Activated CD8-positive, alpha-beta memory T cell treated with anti-CD3 and anti-CD28 coated beads for 1 hour (primary cell): ENCODE measurements around the gene CFAP99.

Experiments used
- DNase-seq, 2 donors: peaks; one replicate each; pipeline ENCODE4 v3.0.0-alpha.2; 2020; ENCODE audit warnings: low read depth in 1 of 2; ENCODE audit errors: extremely low read depth in 1 of 2

The CFAP99 gene

GRCh38 chr4:2409381-2409783, 9.4 kb upstream of the CFAP99 start:
- no peak for DNase-seq

DNA sequence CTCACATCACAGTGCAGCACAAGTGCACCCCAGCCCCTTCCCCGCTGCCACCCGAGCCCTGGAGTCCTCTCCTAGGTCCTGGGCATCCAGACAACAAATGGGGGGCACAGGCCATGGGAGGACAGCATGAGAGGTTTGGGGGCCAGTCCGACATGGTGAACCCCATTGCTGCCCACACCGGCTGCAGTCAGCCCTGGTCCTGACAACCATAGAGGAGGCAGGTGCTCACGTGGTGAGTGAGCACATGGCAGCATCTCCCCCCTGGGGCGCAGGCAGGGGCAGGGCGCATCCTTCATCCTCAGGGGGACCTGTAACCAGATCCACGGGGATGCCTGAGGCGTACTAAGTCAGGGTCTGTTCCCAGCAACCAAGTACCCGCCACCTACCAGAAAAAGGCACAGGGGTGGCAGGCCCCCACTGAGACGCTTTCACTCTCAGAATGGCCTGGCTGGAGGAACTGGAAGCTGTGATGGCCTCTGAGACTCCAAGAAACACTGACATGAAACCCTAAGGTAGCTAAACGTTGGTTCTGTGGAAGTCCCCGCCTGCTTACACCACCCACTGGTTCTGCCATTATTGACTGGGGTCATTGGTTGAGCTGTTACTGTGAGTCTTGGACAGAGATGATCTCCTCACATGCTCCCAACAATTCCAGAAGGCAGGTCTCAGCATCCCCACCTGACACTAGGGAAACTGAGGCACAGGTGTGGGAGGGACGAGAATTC, 6.8 kb upstream of the CFAP99 start:
- DNase-seq, result no peak

- DNase-seq, result peak; percentile 37 to 38
These were observed 6.2 kb upstream of the CFAP99 start for GRCh38 chr4:2412534-2412884.

DNA sequence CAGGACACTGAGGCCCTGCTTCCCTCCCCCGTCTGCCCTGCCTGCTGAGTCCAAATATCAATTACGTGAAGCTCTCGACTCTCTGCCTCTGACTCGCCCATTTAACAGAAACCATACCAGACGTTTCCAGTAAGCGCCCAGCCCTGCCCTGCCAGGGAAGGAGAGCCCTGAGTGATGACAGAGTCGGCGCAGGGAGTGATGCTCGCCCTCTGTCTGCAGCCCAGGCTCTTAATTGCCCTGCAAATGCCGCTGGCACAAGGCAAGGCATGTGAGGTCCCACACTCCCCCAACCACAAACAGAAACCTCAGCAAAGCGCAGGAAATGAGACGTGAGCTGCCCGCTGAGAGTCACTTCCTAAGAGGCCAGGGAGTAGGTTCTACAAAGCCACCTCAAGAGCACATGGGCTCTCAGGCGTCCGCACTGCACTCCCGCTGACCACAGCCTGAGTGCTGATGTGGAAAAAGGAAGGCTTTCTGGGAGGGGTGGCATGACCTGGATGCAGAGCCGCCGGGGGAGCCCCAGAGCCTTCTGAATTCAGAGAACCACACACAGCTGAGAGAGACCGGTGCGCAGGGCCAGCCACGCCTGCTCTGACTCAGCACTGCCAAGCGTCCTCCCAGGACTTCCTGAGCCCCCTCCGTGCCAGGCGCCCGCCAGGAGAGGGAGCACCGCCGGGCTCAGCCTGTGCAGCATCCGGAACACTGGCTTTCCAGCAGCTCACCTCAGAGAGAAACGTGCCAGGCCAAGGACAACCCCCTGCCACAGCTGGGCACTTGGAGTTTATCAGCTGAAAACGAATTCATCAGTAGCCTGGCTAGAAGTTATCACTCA, 5.7 kb upstream of the CFAP99 start:
- peak; percentile 74 to 83 for DNase-seq

- DNase-seq, result no peak
These were observed 4.7 kb upstream of the CFAP99 start for GRCh38 chr4:2413821-2414610.

DNA sequence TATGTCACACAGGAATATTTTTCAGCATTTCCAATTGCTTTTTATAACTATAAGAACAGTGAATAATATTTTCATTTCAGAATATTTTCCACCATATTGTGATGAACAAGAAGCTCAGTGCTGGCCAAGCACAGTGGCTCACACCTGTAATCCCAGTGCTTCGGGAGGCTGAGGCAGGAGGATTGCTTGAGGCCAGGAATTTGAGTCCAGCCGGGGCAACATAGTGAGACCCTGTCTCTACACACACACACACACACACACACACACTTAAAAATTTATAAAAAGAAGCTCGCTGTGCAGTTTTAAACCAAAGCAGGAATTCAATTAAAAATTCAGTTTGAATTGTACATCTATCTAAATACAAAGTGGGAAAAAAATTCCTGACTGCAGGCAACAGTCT, 3.5 kb upstream of the CFAP99 start:
- no peak for DNase-seq

DNA sequence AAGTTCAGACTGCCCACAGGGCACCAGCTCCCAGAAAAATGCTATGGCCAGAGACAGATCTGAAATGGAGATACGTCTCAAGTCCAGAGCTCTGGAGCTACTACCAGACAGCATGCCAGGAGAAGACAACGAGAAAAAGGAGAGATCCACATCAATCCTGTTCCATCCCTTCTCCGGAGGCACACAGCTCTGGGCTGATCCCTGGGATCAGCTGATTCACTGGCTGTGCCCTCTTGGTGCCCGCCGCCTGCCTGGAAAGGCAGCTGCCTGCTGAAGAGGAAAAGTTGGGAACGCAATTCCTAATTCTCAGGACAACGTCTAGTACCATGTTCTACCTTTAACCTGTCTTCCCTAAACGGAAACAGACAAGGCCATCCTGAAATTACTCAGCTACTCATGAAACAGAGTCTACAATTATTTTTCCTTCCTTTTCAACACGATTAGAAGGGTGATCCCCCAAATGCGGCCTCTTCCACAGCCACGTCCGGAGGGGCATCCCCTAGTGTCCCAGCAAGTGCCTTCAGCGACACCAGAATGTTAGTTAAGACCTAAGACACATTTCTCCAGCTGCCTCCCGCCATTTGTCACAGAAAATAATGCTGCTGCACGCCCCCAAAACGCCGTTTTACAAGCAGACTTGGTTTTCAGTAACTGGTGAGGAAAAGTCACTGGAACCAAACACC, 2.7 kb upstream of the CFAP99 start:
- DNase-seq, result no peak

DNA sequence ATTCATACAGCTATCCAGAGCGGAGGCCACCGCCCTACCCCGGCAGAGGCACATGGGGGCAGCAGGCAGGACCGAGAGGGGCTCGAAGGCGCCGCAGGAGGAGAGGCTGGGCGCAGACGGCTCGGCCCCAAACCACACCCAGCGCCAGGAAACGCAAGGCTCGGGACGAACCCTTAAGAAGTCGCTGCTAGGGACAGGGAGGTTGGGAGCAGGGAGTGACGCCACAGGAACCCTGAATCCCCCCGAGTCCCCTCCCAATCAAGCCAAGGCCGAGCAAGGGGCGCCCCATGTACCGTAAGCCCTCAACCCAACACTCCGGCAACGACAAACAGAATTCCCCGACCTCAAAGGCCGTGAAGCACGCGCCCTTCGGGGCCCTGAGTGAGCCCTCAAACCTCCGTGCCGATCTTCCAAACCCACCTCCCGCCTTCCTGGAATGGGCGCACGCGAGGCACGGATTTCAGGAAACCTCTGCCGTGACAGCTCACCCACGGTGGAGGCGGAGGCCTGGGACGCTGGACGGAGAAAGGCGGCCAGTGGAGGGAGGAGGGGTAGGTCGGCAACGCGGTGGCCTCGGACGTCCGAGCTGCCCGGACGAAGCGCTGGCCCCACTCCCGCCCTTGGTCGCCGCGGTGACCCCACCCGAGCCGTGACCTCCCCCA, 2.1 kb upstream of the CFAP99 start:
- no peak for DNase-seq

DNA sequence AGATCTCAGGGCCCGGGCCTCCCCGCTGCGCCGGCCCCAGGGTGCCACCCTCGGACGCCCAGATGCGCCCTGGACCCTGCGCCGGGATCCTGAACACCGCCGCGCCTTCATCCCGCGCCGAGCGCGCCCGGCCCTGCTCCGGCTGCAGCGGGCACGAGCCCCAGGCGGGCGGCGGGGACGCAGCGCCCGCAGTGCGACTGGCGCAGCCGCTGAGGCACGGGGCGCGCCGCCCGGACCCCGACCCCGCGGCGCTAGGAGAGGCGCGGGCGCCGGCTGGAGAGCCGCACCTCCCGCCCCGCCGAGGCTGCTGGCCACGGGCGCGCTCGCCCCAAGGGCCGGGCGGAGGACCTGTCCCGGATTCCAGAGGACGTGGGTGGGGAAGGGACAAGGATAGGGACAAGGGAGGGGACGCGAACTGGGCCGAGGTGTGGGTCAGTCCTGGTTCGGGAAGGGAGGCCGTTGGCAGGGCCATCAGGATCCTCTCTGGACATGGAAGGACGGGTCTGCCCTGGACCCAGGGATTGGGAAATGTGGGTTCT, 1.5 kb upstream of the CFAP99 start:
- no peak for DNase-seq

DNA sequence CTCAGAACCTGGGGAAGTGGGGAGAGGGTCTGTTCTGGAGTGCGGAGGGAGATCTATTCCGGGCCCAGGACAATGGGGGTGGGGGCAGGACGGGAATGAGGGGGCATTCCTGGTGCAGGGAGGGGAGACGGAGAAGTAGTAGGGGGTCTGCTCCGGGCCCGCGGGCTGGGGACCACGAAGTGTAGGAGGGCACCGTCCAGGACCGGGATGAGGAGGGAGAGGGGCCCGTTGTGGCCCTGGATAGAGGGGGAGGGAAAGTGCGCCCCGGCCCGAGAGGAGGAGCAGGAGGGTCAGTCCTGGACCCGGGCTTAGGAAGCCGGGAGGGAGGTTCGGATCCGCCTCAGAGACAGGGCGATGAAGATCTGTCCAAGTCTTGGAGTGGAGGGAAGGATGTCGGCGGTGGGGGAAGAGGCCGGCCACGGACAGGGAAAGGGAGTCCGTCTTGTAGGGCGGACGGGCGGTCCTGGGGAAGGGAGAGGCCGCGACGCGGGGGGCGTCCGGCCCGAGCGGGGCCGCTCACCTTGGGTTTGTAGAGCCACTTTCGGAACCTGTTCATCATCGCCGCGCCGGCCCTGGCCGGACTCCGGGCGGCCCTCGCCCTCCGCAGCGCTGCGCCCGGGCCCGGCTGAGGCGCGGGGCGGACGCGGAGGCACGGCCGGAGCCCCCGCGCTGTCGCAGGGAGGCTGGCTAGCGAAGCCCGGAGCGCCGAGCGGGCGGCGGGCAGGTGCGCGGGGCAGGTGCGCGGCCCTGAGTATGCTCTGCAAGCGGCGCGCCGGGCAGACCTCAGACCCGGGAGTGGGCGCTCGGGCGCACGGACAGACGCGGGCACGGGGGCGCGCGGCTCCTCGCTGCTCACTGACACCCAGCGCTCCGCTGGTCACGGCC, 748 bp upstream of the CFAP99 start, which contains the start of gene ZFYVE28:
ZFYVE28 (minus strand) TSS at position 881 of the 885 bp plus-strand sequence; CDS start at position 559, 322 bp downstream.
- no peak for DNase-seq

DNA sequence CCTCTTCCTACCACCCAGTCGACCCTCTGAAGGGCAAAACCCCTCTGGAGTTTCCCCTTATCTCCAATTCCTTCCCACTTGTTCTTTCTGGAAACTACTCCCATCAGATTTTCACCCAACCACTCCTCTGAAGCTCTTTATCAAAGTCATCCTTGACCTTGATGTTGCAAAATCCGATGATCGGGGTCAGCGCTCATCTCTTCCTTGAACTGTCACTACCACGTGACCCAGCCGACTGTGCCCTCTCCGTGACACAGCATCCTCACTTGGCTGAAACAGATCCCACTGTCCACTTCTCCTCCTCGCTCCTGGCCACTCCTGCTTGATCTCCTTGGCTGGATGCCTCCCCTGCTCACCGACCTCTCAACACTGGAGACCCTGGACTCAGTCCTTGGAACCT, 1.1 kb downstream of the CFAP99 start:
- no peak for DNase-seq

DNA sequence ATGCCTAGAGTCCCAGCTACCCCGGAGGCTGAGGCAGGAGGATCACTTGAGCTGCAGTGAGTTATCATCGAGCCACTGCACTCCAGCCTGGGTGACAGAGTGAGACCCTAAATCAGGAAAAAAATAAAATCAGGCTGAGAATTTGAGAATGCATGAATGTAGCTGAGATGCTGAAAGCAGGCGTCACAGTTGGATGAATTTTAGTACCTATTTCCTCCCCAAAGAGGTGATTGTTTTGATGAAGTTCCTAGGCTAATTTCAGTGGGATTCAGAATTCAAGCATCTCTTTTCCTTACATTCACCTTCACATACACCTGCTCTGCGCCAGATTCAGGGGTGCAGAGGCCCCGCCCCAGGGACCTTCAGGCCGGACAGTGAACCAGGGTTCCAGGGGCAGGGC, 3.2 kb downstream of the CFAP99 start:
- no peak for DNase-seq

GRCh38 chr4:2423066-2423465, 4.3 kb downstream of the CFAP99 start:
- DNase-seq, result no peak

- DNase-seq, result no peak
These were observed 4.9 kb downstream of the CFAP99 start for GRCh38 chr4:2423695-2424094.

- no peak for DNase-seq
These were observed 5.8 kb downstream of the CFAP99 start for GRCh38 chr4:2424581-2424980.

- DNase-seq, result no peak
These were observed 6.8 kb downstream of the CFAP99 start for GRCh38 chr4:2425386-2426068.

DNA sequence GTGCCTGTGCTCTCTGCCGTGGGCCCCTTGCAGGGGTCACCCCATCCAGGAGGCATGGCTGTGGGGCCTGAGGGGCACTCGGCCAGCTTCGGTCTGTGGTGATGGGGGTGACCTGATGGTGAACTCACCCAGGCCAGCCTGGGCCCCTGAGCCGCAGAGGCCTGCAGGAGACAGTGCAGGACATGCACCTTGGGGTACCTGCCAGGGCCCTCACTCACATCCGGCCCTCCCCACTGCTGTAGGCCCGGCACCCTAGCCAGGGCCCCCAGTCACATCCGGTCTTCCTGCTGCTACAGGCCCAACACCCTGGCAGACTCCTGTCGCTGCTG, 7.3 kb downstream of the CFAP99 start:
- no peak for DNase-seq

GRCh38 chr4:2426711-2427275, 8.0 kb downstream of the CFAP99 start:
- DNase-seq, result no peak
